ENCODE measurements around the gene TM4SF18. TPM values are rescaled to one million over a fixed set of nuclear protein-coding genes. Genes with fewer than 3 reads are reported as not detected.

The TM4SF18 gene
- total RNA-seq, 1 experiment from 2014 or later = 0.34 TPM

- TF ChIP-seq SP1 (IDR thresholded peaks at IDR 0.05; ENCODE audit: low read depth) (no peak), ZFX (IDR thresholded peaks at IDR 0.05) (no peak), FOSL1 (IDR thresholded peaks at IDR 0.05; ENCODE audit: low read depth) (no peak), CEBPB (IDR thresholded peaks at IDR 0.05; ENCODE audit: low read depth) (no peak), SIN3A (IDR thresholded peaks at IDR 0.05; ENCODE audit: low read depth) (no peak), POLR2AphosphoS5 (IDR thresholded peaks at IDR 0.05; ENCODE audit: low read depth, low read length) (no peak), CBX3 (IDR thresholded peaks at IDR 0.05; ENCODE audit: low read depth) (no peak), TCF7L2 (IDR thresholded peaks at IDR 0.05; ENCODE audit: borderline replicate concordance, extremely low read depth, insufficient read depth, insufficient read length) (no peak)
Observed at GRCh38 chr3:149356044-149356592, 22.7 kb upstream of the TM4SF18 start (continued).

DNA sequence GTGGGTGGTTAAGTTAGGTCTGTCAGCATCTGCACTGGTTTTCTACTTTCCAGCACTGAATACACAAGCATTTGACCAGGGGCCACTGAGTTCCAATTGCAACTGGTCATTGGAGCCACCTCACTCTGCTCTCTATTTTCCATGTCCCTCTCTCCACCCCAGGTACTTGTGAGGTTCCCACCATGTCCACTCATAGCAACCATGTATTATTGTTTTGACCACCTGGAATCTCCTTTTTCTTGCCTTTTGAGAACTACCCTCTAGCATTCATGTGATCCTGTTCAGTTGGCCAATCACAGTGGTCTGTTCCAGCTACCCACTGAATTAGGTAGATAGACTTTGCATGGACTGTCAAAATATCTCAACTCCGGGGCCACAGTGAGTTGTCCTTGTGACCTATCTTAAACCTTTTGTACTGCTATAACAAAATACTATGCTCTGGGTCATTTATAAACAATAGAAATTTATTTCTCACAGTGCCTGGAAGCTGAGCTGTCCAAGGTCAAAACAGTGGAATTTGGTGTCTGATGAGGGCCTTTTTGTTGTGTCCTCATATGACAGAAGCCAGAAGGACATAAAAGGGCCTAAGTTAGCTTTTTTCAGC, 20.2 kb upstream of the TM4SF18 start:
- no peak overlapping the region for H2AFZ ChIP-seq (ENCODE audit: low read depth, low read length, poor library complexity, severe bottlenecking)
- no peaks in the 10 kb centered on the region for H3K36me3 ChIP-seq (ENCODE audit: control insufficient read depth in 1 of 2, insufficient read depth in 2 of 2, low read length in 2 of 2)
- intact Hi-C loops (cut with micrococcal nuclease) = loop anchor here (2.0 kb wide), 1 partner anchor 135 kb away; no protein-coding TSS in a partner anchor
- no peak for DNase-seq (ENCODE audit: low read depth, low spot score)
- TF ChIP-seq, protein P1, sequence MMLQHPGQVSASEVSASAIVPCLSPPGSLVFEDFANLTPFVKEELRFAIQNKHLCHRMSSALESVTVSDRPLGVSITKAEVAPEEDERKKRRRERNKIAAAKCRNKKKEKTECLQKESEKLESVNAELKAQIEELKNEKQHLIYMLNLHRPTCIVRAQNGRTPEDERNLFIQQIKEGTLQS (IDR thresholded peaks at IDR 0.05) = no peak
- no peak for TF ChIP-seq TCF7L2 (IDR thresholded peaks at IDR 0.05; ENCODE audit: borderline replicate concordance, extremely low read depth, insufficient read depth, insufficient read length)
- no peak for TF ChIP-seq ZFX (IDR thresholded peaks at IDR 0.05)
- no peak for TF ChIP-seq CBX3 (IDR thresholded peaks at IDR 0.05; ENCODE audit: low read depth)
- no peak for TF ChIP-seq YY1 (IDR thresholded peaks at IDR 0.05; ENCODE audit: extremely low read depth, insufficient replicate concordance, low read depth, low read length)
- ChIA-PET POLR2A (no interaction called here), RAD21 (ENCODE audit: low non-redundant PET in 1 of 2, low total read pairs in 2 of 2, uncharacterized antibody in 2 of 2, unreplicated experiment in 2 of 2) (no interaction called here), CTCF (interaction anchor here (0.9 to 1.0 kb wide), 2 partner anchors 10 to 119 kb away, joined by 4 read pairs; no protein-coding TSS in a partner anchor)
- H3K9me3 ChIP-seq (ENCODE audit: control insufficient read depth in 1 of 2, insufficient read depth in 1 of 2, low read depth in 1 of 2, low read length in 2 of 2) = no peaks in the 10 kb centered on the region
- no peak overlapping the region for H3K9ac ChIP-seq (ENCODE audit: low read length)
- peaks cover 3 to 8% of the 10 kb centered on the region in 2 experiments; a peak in 3 of 4 replicates for H3K4me1 ChIP-seq (ENCODE audit: control insufficient read depth in 1 of 2, insufficient read depth in 2 of 2, low read length in 2 of 2)
- H3K9me2 ChIP-seq (ENCODE audit: insufficient read depth) = no peaks in the 10 kb centered on the region
- no peaks in the 10 kb centered on the region for H3K27me3 ChIP-seq (ENCODE audit: insufficient read depth, low read length)
- no TSS peak for BruUV-seq (replicated peaks)
- no peak for ATAC-seq
- no peak overlapping the region for H3K4me2 ChIP-seq (ENCODE audit: low read length)
- H4K20me1 ChIP-seq (ENCODE audit: insufficient read depth) = no peaks in the 10 kb centered on the region
- H3K79me2 ChIP-seq (ENCODE audit: insufficient read depth, low read length) = no peaks in the 10 kb centered on the region
- H3K27ac ChIP-seq (ENCODE audit: low read depth, low read length) = no peak overlapping the region
- no peak overlapping the region for H3K4me3 ChIP-seq (replicated peaks in 1 of 2; ENCODE audit: low read depth in 1 of 2, low read length in 2 of 2)

All from HCT116 (cell line).